OCI-LY1 (cell line): ENCODE measurements around the gene BCAR1.

Source experiments
- H2AFZ ChIP-seq: fragments of 200-600 bp; sonication (generic), shearing (Covaris generic); 2 replicates; pipeline ENCODE4 v1.6.0; 2014; ENCODE audit warnings: antibody characterized with exemption, mild to moderate bottlenecking, low read length
- H3F3A ChIP-seq: fragments of 200-600 bp; sonication (generic), shearing (Covaris generic); 2 replicates; pipeline ENCODE4 v1.6.0; 2014; ENCODE audit warnings: mild to moderate bottlenecking, antibody characterized with exemption, low read length, moderate library complexity; ENCODE audit not compliant: insufficient read depth
- H3K27ac ChIP-seq: fragments of 200-600 bp; sonication (generic); 2 replicates; pipeline ENCODE4 v1.5.1; 2014; ENCODE audit warnings: low read length, mixed run types, mild to moderate bottlenecking, low read depth; ENCODE audit not compliant: poor library complexity, severe bottlenecking
- H3K27me3 ChIP-seq: fragments of 200-600 bp; sonication (generic); 2 replicates; pipeline ENCODE4 v1.6.0; 2014; ENCODE audit warnings: antibody characterized with exemption, mild to moderate bottlenecking, low read length, moderate library complexity; ENCODE audit not compliant: insufficient read depth
- H3K36me3 ChIP-seq: fragments of 200-600 bp; sonication (generic); 2 replicates; pipeline ENCODE4 v1.6.1; 2014; ENCODE audit warnings: mild to moderate bottlenecking, antibody characterized with exemption, low read length, moderate library complexity, mixed read lengths; ENCODE audit not compliant: insufficient read depth
- H3K4me1 ChIP-seq: fragments of 200-600 bp; sonication (generic); 2 replicates; pipeline ENCODE4 v1.5.1; 2014; ENCODE audit warnings: mild to moderate bottlenecking, low read length, moderate library complexity; ENCODE audit not compliant: insufficient read depth, severe bottlenecking
- H3K4me2 ChIP-seq: fragments of 200-600 bp; sonication (generic), shearing (Covaris generic); 2 replicates; pipeline ENCODE4 v1.6.1; 2014; ENCODE audit warnings: low read length
- H3K4me3 ChIP-seq: fragments of 200-600 bp; sonication (generic); 2 replicates; pipeline ENCODE4 v1.5.1; 2014; ENCODE audit warnings: low read length, low read depth, mild to moderate bottlenecking, mixed read lengths; ENCODE audit not compliant: poor library complexity, severe bottlenecking
- H3K79me2 ChIP-seq: fragments of 200-600 bp; shearing (Covaris generic); 2 replicates; pipeline ENCODE4 v1.6.1; 2016; ENCODE audit warnings: mixed run types, low read length, mixed read lengths; ENCODE audit not compliant: insufficient read depth
- H3K9ac ChIP-seq: fragments of 200-600 bp; sonication (generic), shearing (Covaris generic); 2 replicates; pipeline ENCODE4 v1.6.1; 2014; ENCODE audit warnings: mild to moderate bottlenecking, low read length, mixed read lengths
- H3K9me2 ChIP-seq: fragments of 200-600 bp; sonication (generic), shearing (Covaris generic); 2 replicates; pipeline ENCODE4 v1.6.1; 2014; ENCODE audit warnings: low read depth, mild to moderate bottlenecking, low read length, mixed read lengths
- H3K9me3 ChIP-seq: fragments of 200-600 bp; shearing (Covaris generic); 2 replicates; pipeline ENCODE4 v1.6.1; 2014; ENCODE audit warnings: low read length, mixed read lengths
- H4K20me1 ChIP-seq: fragments of 200-600 bp; sonication (generic), shearing (Covaris generic); 2 replicates; pipeline ENCODE4 v1.6.0; 2016; ENCODE audit warnings: mild to moderate bottlenecking, low read length; ENCODE audit not compliant: insufficient read depth
- EZH2 ChIP-seq: fragments of 200-600 bp; sonication (generic), shearing (Covaris generic); IDR thresholded peaks from 2 replicates; pipeline ENCODE4 v1.8.0; 2017; ENCODE audit warnings: borderline replicate concordance, mixed run types, mild to moderate bottlenecking, antibody characterized with exemption, low read length, moderate library complexity, mixed read lengths
- TF ChIP-seq, protein P1 (sequence below): fragments of 200-600 bp; sonication (generic), shearing (Covaris generic); IDR thresholded peaks from 2 replicates; pipeline ENCODE4 v1.5.1; 2017; ENCODE audit warnings: mild to moderate bottlenecking, antibody characterized with exemption, low read length, moderate library complexity, mixed read lengths

The BCAR1 gene

DNA sequence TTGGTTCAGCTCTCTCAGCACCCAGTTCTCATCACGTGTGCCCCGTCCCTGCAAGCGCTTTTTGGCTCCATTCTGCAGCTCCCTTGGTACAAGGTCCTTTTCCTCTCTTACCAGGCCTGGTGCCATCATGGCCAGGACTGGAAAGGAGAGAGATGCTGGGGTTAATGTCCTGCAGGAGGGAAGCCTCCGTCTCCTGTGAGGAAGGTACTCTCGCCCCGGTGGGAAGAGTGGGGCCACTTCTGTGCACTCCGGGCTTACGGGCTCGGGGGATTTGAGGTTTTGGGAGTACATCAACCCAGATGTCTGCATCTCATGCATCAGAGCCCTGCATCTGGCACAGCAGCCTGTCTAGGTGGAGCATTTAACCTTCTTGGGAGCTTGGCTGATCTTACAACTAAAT lies 54.6 kb downstream of the BCAR1 start:
- no peaks in the 10 kb centered on the region for H3K36me3 ChIP-seq
- TF ChIP-seq, protein P1, sequence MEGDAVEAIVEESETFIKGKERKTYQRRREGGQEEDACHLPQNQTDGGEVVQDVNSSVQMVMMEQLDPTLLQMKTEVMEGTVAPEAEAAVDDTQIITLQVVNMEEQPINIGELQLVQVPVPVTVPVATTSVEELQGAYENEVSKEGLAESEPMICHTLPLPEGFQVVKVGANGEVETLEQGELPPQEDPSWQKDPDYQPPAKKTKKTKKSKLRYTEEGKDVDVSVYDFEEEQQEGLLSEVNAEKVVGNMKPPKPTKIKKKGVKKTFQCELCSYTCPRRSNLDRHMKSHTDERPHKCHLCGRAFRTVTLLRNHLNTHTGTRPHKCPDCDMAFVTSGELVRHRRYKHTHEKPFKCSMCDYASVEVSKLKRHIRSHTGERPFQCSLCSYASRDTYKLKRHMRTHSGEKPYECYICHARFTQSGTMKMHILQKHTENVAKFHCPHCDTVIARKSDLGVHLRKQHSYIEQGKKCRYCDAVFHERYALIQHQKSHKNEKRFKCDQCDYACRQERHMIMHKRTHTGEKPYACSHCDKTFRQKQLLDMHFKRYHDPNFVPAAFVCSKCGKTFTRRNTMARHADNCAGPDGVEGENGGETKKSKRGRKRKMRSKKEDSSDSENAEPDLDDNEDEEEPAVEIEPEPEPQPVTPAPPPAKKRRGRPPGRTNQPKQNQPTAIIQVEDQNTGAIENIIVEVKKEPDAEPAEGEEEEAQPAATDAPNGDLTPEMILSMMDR = no peak
- TF ChIP-seq EZH2 = no peak
- H3K27ac ChIP-seq = no peak overlapping the region
- no peaks in the 10 kb centered on the region for H4K20me1 ChIP-seq
- no peak overlapping the region for H2AFZ ChIP-seq
- H3K79me2 ChIP-seq = no peaks in the 10 kb centered on the region
- H3K4me1 ChIP-seq = peaks cover 6% of the 10 kb centered on the region
- no peak overlapping the region for H3K4me3 ChIP-seq
- no peaks in the 10 kb centered on the region for H3K9me3 ChIP-seq
- H3K9ac ChIP-seq = no peak overlapping the region
- H3K27me3 ChIP-seq = peaks cover 6% of the 10 kb centered on the region; the same call in 1 of the 2 replicates
- no peaks in the 10 kb centered on the region for H3K9me2 ChIP-seq
- no peak overlapping the region for H3K4me2 ChIP-seq
- no peaks in the 10 kb centered on the region for H3F3A ChIP-seq

DNA sequence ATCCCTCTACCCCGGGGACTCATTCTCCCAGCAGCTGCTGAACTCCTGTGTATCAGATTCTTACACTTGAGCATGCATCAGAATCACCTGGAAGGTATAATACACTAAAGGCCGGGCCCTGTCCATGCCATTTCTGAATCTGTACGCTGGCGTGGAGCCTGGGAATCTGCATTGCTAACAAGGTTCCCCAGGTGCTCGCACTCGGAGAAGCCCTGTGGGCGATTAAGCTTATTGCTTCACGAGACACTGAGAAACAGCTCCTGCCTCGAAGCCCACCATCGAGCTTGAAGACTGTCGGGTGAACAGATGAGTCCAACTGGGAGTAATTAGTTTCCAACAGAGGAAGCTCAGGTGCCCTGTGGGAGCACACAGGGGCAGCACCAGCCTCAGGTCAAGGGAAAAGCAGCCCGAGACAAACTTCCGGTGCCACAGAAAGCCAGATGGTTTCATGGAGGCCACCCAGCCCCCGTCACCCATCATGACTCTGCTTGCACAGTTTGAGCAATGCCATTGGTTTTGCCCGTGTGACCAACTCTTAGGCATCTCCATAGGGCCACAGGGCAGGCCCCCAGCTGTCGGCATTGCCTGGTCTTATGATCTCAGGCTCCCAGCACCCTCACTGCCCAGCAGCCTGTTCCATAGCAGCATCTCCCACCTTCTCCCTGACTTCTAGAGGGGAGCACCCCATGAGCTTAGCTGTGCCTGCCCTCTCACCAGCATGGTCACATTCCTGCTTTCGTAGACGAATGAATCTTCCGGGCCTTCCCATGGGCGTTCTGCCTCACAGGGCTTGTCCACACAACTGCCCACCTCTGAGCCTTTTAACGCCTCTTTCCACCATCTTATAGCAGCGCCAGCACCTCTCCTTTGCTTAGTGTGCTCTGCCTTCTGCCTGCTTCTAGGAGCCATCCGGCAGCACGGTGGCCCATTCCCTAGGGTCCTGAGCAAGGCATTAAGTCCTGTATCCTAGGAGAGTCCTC lies 55.3 kb downstream of the BCAR1 start:
- H3K36me3 ChIP-seq = no peaks in the 10 kb centered on the region
- no peaks in the 10 kb centered on the region for H3K79me2 ChIP-seq
- H3K27ac ChIP-seq = no peak overlapping the region
- no peak overlapping the region for H3K4me3 ChIP-seq
- peaks cover 8% of the 10 kb centered on the region; the same call in 1 of the 2 replicates for H3K27me3 ChIP-seq
- no peaks in the 10 kb centered on the region for H3K9me3 ChIP-seq
- no peaks in the 10 kb centered on the region for H3K9me2 ChIP-seq
- no peaks in the 10 kb centered on the region for H4K20me1 ChIP-seq
- no peak overlapping the region for H3K9ac ChIP-seq
- no peak overlapping the region for H2AFZ ChIP-seq
- no peak overlapping the region for H3K4me2 ChIP-seq
- TF ChIP-seq EZH2 = no peak
- TF ChIP-seq, protein P1 = no peak
- H3K4me1 ChIP-seq = peaks cover under 1% of the 10 kb centered on the region
- H3F3A ChIP-seq = no peaks in the 10 kb centered on the region

GRCh38 chr16:75193730-75194444 lies 57.5 kb downstream of the BCAR1 start:
- TF ChIP-seq EZH2 = no peak
- TF ChIP-seq, protein P1 = no peak
- Histone ChIP-seq H2AFZ (no peak overlapping the region), H3K9me3 (no peaks in the 10 kb centered on the region), H3K27ac (no peak overlapping the region), H3K79me2 (no peaks in the 10 kb centered on the region), H3K27me3 (peaks cover 8% of the 10 kb centered on the region; the same call in 1 of the 2 replicates), H3K4me2 (no peak overlapping the region), H4K20me1 (no peaks in the 10 kb centered on the region), H3F3A (no peaks in the 10 kb centered on the region), H3K4me3 (no peak overlapping the region), H3K9ac (no peak overlapping the region), H3K36me3 (no peaks in the 10 kb centered on the region), H3K4me1 (no peaks in the 10 kb centered on the region), H3K9me2 (no peaks in the 10 kb centered on the region)
